Measurements from ENCODE around the gene GRIA4.

DNA sequence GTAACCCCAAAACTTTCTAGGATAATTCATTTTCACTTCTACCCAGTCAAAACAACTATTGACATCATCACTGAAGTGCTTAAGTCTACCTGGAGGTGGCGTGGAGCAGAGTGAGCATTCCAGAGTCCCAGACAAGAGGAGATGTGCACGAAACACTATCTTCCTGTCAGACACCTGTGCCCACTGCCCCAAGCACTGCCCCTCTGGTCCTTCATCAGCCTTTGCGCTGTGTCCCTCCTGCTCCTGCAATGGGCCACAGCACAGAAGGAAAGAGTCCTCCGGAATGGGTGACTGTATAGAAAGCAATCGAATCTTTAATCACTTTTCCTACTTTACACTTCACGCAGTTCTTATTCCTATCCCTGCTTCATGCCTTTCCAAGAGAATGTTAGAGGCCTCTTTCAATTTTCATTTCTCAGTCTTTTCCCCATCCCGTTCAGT is 512 bp upstream of the GRIA4 start:
- TF ChIP-seq CTCF (conservative IDR thresholded peaks at IDR 0.05 in 1 of 2, IDR thresholded peaks at IDR 0.05 in 1 of 2; ENCODE audit: extremely low read depth in 1 of 2, insufficient read depth in 1 of 2, low read depth in 1 of 2, low read length in 2 of 2): peak; percentile 46 to 60
- TF ChIP-seq EZH2 (IDR thresholded peaks at IDR 0.05; ENCODE audit: borderline replicate concordance, low read length): no peak

Data from mammary epithelial cell (primary cell).